DMS 273 (cell line): ENCODE results near the gene HEG1.

Experiments used
- DNase-seq: peaks from one replicate; lab custom pipeline; 2025; ENCODE audit not compliant: unreplicated experiment; lab: John Stamatoyannopoulos, UW

Gene HEG1

DNA sequence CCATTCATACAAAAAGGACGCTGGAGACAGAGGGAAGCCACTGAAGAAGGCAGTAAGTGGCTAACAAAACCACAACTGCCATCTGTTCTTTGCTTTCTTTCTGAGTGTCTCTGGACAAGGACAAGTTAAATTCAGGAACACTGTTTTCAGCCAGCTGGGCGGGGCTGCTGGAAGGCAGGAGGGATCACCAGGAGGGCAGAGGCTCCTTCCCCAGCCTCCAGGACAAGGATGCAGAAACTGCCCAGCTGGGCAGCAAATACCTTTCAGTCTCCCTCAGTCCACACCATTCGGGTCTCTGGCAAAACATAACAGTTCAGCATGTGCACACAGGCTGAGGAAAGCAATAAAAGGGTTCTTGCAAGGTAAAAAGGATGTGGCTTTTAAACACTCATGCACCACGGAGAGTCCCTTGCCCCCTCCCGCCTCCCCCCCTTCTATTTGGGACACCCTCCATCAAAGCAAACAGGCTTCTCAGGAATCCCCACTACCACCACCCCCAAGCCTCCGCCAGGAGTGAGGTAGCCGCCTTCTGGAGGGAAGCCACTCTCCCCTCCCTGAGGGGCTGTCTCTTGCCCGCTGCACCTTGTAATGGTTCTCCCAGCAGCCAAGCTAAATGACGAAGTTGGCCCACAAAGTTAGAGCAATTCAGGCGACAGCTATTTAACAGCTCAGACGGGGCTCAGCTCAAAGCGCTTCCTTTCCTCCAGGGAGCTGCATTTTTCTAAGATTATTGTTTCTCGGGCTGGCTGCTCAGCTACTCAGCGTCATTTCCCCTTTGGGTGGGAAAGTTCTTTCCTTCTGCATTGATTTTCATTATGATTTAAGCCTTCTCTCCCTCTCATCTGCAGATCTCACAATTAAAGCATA lies 3.8 kb downstream of the HEG1 start:
- DNase-seq, result peak; percentile 85

DNA sequence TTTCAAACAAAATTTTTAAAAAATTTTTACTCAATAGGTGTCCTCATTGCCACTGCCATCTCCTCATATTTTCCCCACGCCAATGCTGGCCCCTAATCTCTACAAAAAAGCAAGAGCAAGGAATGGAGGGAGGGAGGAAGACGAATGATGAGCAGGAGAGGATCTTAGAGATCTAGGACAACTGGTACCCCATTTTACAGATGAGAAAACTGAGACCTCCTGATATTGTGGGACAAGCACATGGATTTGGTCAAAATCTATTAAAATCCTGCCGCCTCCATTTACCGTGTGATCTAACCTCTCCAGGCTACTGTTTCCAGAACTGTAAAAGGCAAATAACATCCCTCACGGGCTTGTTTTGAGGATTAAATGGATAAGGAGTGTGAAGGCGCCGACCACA lies 4.6 kb downstream of the HEG1 start:
- no peak for DNase-seq

DNA sequence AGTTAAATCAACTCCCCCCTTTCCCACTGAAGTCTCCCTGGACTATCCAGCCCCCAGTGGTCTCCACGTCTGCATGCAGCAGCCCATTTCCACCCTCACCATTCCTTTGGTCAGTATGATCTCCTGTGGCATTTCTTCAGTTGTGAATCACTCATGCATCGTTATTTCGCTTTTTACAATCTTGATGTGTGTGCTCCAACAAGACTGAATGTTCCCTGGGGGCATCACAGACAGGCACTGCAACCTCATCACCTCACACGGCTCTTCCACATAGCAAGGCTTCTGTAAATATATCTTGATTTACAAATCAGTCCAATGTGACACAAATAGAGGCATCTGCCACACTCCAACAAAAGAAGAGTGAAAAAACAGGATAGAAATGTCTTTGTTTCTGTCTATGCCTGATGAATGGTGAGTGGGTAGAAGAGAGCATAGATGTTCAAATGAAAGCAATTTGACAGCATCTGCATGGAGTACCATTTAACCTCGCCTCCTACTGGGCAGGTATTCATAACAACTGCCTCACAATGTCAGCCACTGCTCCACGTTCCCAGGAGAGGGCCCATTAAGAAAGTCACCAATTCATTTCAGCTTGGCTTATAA lies 5.2 kb downstream of the HEG1 start:
- no peak for DNase-seq

DNA sequence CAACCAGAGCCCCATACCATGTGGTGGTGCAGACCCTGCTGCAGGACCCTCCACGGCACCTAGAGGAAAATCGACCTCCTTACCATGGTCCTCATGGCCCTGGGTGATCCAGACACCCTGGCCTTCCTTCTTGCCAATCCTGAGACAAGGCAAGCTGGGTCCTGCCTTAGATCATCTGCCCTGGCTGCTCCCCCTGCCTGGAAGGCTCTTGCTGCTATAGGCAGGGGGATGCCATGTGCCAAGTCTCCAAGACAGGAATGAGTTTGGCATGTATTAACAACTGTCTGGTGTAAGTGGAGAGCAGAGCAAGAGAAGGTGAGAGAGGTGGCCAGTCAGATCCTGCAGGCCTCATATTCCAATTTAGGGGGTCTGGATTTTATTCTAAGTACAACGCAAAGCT lies 7.5 kb downstream of the HEG1 start:
- peak; percentile 50 for DNase-seq

DNA sequence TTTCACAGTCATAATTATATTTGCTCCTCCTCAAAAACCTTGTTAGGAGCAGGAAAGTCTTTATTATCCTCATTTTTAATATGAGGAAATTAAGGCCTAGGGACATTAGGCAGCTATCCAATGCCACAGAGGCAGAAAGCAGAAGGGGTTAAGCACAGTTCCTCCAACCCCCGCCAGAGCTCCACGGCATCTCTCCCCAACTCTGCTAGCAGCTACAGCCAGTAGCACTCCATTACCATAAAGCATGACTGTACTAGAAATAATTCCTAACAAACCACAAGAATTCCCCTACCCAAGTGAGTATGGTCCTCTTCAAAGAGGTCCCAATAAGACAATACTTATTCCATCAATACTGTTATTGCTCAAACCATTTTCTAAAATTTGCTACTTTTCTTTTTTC lies 9.8 kb downstream of the HEG1 start:
- no peak for DNase-seq

GRCh38 chr3:125045194-125045593 lies 10.6 kb downstream of the HEG1 start:
- DNase-seq, result no peak

DNA sequence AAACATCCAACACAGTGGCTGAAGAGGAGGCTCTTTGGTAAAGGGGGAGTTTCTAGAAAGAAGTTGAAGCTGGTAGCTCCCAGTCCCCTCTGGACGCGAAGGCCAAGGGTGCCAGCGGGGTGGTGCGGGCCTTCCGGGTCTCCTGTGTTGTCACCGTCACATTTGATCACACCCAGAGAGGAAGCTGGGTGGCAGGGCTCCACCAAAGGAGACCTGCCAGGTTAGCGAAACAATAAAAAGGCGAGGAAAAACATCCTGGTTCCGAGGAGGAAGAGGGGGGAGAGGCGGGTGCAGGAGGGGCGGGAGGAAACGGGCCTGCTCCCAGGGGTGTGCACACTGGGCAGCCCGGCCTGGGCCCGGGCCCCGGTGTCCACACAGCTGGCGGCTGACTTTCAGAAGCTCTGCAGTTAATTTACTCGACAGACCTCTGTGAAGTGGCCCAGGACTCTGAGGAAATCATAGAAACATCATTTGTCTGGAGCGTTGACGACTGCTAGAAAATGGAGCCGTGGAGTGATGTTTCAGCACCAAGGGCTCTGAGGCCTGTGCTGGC lies 12.1 kb downstream of the HEG1 start:
- no peak for DNase-seq

GRCh38 chr3:125042725-125043406 lies 12.9 kb downstream of the HEG1 start:
- DNase-seq, result no peak

DNA sequence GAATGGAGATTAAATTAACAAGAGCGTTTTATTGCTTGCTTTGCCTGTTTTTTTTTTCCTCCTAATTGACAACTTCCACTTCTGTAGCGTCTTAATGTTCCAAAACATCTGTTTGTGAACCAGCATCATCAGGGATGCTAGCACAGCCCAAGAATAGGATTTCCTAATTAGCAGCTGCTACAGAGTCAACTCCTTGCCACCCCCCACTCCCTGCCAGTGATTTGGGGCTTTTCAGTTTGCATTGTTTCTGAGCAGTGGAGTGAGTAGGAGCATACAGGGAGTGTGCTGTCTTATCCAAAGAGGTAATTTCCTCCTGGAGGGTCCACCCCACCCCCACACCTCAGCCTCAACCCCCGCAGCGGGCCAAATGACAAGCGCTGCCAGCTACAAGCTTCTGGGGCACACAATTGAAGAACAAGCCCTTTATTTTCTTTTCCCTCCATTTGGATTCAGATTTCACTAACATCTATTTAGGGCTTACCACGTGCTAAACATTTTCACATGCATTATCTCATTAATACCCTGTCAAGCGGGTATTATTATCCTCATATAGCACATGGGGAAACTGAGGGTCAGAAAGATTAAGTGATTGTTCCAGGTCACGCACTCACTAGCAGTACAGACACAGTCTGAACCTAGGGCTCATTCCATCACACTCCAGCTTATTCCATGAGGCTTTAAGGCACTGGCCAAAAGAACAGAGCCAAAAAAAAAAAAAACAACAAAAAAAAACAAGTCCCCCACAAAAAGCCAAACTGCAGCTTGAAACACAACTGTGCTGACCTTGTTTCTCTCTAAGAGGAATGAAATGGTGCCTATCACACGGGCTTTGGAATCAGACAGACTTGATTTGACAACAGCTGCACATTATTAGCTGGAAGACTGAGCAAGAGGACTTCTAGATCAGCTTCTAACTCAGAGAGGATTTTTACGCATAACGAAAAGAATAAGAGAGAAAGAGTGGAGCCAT lies 16.4 kb downstream of the HEG1 start:
- DNase-seq, result peak; percentile 24

DNA sequence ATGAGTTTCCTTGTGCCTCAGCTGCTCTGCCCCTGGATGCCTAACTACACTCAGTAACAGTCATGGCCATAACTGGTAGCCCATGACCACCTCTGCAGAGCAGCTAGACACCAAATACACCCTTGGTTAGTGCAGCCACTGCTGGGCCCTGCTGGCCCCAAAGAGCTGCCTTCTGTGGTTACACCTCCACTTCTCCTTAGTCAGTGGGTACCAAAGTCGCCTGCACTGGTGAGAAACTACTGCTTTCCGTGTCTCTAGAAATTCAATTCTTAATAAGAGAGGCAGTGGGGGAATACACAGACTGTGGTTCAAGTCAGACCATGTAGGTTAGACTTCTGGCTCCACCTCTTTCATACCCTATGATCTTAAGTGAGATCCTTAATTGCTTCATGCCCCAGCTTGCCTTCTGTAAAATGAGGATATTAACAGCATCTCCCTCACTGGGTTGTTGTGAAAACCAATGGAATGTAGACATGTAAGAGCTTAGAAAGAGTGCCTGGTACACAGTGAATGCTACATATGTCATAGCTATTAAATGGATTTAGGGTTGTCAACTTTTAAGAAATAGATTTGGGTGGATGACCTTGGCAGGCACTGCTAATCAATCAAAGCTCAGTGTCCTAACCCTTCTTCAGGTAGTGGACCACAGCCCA lies 18.2 kb downstream of the HEG1 start:
- no peak for DNase-seq

DNA sequence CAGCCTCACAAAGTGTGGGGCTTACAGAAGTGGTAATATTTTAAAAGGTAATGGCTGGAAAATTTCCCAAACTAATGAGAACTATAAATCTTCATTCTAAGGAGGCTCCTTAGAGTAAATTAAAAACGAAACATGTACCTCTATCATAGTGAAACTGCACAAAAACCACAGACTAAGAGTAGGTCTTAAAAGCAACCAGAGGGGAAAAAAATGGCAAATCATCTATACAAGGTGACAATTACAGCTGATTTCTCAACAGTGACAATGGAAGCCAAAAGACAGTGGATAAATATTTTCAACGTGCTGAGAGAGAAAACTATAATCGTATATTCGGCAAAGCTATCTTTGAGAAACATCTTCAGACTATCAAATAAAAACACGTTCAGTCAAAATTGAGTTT lies 20.6 kb downstream of the HEG1 start:
- no peak for DNase-seq

- DNase-seq, result no peak
Observed at GRCh38 chr3:125033616-125034015, 22.2 kb downstream of the HEG1 start.

- no peak for DNase-seq
Observed at GRCh38 chr3:125033135-125033534, 22.7 kb downstream of the HEG1 start.

GRCh38 chr3:125032683-125033082 lies 23.1 kb downstream of the HEG1 start:
- no peak for DNase-seq

DNA sequence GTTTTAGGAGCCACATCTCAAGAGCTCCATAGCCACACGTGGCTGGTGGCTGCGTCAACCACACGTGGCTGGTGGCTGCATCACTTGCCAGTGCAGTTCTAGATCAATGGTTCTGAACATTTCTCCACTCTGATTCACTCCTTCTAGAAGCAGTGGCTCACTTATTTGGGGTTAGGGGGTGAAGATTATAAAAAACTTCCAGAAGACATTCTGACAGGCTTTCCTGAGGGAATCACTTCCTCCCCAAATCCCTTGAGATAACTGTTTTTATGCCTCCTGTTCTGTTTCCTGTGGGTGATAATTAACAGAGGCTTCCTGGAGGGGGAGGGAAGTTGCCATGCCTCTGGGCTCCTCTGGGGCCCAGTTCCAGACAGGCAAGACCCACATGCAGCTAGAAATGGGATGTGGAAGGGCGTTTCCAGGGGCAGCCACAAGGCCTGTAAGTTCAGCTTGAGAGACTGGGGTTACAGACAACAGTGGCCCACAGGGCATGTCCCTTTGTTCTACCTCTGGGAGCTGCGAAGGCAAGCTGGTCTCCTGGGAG lies 23.6 kb downstream of the HEG1 start:
- peak; percentile 34 for DNase-seq

DNA sequence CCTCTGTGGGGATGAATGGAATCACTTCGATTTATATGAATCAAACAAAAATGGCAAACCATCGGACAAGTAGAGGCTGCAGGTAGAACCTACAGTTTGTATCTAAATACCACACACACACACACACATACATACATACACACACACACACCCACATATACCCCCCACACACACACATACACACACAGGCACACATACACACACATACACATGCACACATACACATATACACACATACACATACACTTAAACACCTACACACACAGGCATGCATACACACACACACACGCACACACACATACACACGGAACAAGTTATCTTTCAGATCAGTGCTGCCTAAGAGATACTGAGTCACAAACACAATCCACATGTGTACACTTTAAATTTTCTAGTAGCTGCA lies 24.3 kb downstream of the HEG1 start:
- DNase-seq, result no peak

DNA sequence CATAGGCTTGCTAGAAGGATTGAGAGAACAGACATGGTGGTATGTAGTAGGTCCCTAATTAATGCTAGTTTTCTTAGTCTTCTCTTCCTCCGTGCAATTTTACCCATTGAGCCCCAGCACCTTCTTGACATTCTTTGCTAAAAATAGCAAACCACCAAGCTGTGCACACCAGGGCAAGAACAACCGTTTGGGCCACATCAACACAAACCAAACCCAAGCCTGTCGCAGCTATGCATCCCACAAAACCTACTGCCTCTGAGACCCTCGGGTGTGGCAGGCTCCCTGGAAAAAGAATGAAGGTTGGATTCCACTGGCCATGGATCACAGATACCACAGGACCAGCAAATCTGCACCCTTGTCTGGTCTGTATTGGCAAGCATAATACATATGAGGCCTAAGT lies 27.1 kb downstream of the HEG1 start:
- DNase-seq, result no peak

- no peak for DNase-seq
Observed at GRCh38 chr3:125025642-125026041, 30.2 kb downstream of the HEG1 start.

DNA sequence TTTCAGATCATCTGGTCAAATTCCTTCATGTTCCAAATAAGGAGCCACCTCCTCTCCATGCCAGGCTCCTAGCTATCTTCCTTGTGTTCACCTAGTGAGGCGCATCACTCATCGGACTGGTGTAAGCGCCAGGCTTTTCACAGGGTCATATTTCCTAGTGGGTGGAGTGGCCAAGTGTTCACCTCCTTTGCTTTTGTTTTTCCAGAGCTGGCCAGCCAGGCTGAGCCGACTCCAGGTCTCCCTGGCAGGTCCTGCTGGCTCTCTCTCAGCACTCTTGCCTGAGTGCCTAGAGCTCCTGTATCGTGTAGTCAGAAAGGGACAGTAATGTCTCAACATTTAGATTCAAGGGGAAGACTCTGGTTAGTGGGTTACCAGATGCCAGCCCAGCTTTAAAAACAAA lies 31.0 kb downstream of the HEG1 start:
- DNase-seq, result no peak
